Lung (tissue), 12 donors: ENCODE results near the gene DNAL1. TPM values are rescaled to one million over a fixed set of nuclear protein-coding genes. Genes with fewer than 3 reads are reported as not detected.

Experiments
- ATAC-seq: fragments of 200-7000 bp; cut with Tn5 transposase; one replicate; pipeline ENCODE4 v1.9.1; 2020; ENCODE audit warnings: moderate number of reproducible peaks; ENCODE audit not compliant: insufficient read depth, low FRiP score
- DNase-seq, 3 donors: peaks; one replicate each; pipeline ENCODE4 v3.0.0-alpha.2; 2013 to 2017
- H3K27ac ChIP-seq, 2 donors: one replicate each; pipeline ENCODE4 v1.5.1; 2013; ENCODE audit warnings: mild to moderate bottlenecking in 2 of 2, moderate library complexity in 2 of 2, control low read depth in 1 of 2, inconsistent platforms in 1 of 2, low read depth in 1 of 2, low read length in 1 of 2
- H3K27me3 ChIP-seq, 3 donors: one replicate each; pipeline ENCODE4 v1.5.1; 2013; ENCODE audit warnings: low read length in 2 of 3; ENCODE audit not compliant: control insufficient read depth in 3 of 3, insufficient read depth in 3 of 3
- H3K36me3 ChIP-seq, 4 donors: one replicate each; pipeline ENCODE4 v1.5.1; 2013; ENCODE audit warnings: low read length in 4 of 4, mild to moderate bottlenecking in 1 of 4, moderate library complexity in 1 of 4; ENCODE audit not compliant: control insufficient read depth in 4 of 4, insufficient read depth in 4 of 4
- H3K4me1 ChIP-seq, 5 donors: one replicate each; pipeline ENCODE4 v1.5.1; 2013; ENCODE audit warnings: low read length in 5 of 5, mild to moderate bottlenecking in 2 of 5, moderate library complexity in 1 of 5; ENCODE audit not compliant: control insufficient read depth in 5 of 5, insufficient read depth in 5 of 5
- H3K4me3 ChIP-seq: one replicate; pipeline ENCODE4 v1.5.1; 2013; ENCODE audit warnings: mild to moderate bottlenecking, control low read depth, moderate library complexity
- H3K9ac ChIP-seq, 2 donors: one replicate each; pipeline ENCODE4 v1.5.1; 2013; ENCODE audit warnings: low read length in 2 of 2, control low read depth in 1 of 2; ENCODE audit not compliant: insufficient read depth in 1 of 2
- H3K9me3 ChIP-seq, 4 donors: one replicate each; pipeline ENCODE4 v1.5.1; 2013; ENCODE audit warnings: low read length in 3 of 4, mild to moderate bottlenecking in 1 of 4, moderate library complexity in 1 of 4; ENCODE audit not compliant: control insufficient read depth in 4 of 4, insufficient read depth in 3 of 4
- CTCF ChIP-seq: IDR thresholded peaks from 2 replicates; pipeline ENCODE4 v1.5.1; 2012; ENCODE audit warnings: mild to moderate bottlenecking; ENCODE audit errors: control extremely low read depth, extremely low read depth
- whole genome bisulfite sequencing, 2 donors: extraction: QIAGEN DNeasy Blood & Tissue Kit; methylation state at CpG; one replicate each; pipeline ENCODE4 v1.1.7; 2013; 5-methylcytosine and 5-hydroxymethylcytosine counted together
- polyA plus RNA-seq, 2 donors: library from polyadenylated mRNA; stranded (reverse); fragments of 200-250 nt; gene quantifications; one replicate each; pipeline ENCODE4 v1.2.1, GENCODE V29; 2013
- total RNA-seq, 2 donors: library from RNA; depleted of rRNA in 1 of 2; stranded (reverse); fragments of >200 nt in 1 of 2; gene quantifications; one replicate each; pipeline ENCODE4 v1.2.1, GENCODE V29; 2014 to 2021
- donor health status: control.
- donor health status: control.
- donor health status: Bipolar disorder and iron deficiency.
- donor health status: healthy.
- donor health status: DM: yes; HTN: yes; CAD: no.

Gene DNAL1
- total and polyA plus RNA-seq, 4 donors: 5.7 to 25.5 (median 16.6) TPM

- H3K4me3 ChIP-seq: no peak overlapping the region
- H3K9me3 ChIP-seq: no peaks in the 10 kb centered on the region
- TF ChIP-seq CTCF: no peak
- ATAC-seq: peak; percentile 72
- peak; percentile 67 to 79 (median 74) for DNase-seq
- no peaks in the 10 kb centered on the region for H3K27me3 ChIP-seq
- 0 to 1% methylated on average over 12 of the region's 12 CpGs for WGBS, 2 donors
- H3K27ac ChIP-seq: peak overlapping the region; percentile 60 to 87
- peak overlapping the region; percentile 46 to 80 for H3K9ac ChIP-seq
- H3K4me1 ChIP-seq: peaks cover 34 to 73% (median 67%) of the 10 kb centered on the region in 5 donors
- H3K36me3 ChIP-seq: peaks cover 0 to 25% (median 20%) of the 10 kb centered on the region in 4 donors
Measured at GRCh38 chr14:73741386-73741875, 96.6 kb downstream of the DNAL1 start.

DNA sequence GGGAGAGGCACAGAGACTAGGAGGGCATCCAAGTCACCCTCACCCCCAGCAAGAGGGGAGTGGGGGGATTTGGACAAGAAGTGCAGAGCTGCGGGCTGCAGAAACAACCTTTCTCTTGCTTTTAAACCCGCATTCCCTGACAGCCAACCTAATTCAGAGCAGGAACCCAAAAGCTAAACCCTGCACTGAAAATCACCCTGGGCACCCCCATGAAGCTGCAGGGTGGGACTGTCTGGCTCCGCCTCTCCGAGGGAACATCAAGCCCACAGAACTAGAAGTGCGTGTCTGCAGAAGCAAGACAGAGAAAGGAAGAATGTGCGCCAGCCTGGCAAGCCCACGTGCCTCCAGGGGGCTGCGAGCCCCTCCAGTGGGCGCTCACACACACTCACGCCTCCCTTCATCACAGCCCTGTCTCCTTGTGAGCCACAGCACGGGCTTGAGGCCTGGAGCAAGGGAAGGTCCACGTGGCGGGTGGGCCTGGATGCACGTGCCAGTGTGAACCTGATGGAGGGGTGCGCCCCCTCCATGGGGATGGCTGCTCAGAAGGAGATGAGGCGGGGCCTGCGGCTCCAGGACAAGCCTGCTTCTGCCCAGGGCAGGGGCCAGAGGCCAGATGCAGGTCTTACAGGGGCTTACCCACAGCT is 97.2 kb downstream of the DNAL1 start:
- DNase-seq: peak in 2 of 3 donors; percentile 53 to 59
- Histone ChIP-seq H3K27ac (peak overlapping the region; percentile 60 to 87), H3K27me3 (no peaks in the 10 kb centered on the region), H3K4me3 (no peak overlapping the region), H3K36me3 (peaks cover 0 to 25% (median 15%) of the 10 kb centered on the region in 4 donors), H3K9ac (peak overlapping the region; percentile 46 to 80), H3K9me3 (no peaks in the 10 kb centered on the region), H3K4me1 (peaks cover 34 to 76% (median 72%) of the 10 kb centered on the region in 5 donors)
- ATAC-seq: no peak
- 23 to 25% methylated on average over 17 of the region's 17 CpGs for WGBS, 2 donors
- TF ChIP-seq CTCF: no peak

- Histone ChIP-seq H3K4me1 (peaks cover 34 to 82% (median 76%) of the 10 kb centered on the region in 5 donors), H3K9ac (peak overlapping the region in 1 of 2 donors; percentile 43), H3K9me3 (no peaks in the 10 kb centered on the region), H3K27me3 (no peaks in the 10 kb centered on the region), H3K36me3 (peaks cover 0 to 21% (median 11%) of the 10 kb centered on the region in 4 donors), H3K27ac (peak overlapping the region; percentile 60 to 87), H3K4me3 (no peak overlapping the region)
- no peak for TF ChIP-seq CTCF
- no peak for ATAC-seq
- DNase-seq: no peak
- 57 to 62% methylated on average over 6 of the region's 6 CpGs for WGBS, 2 donors
Measured at GRCh38 chr14:73742520-73743238, 97.9 kb downstream of the DNAL1 start.
